ENCODE measurements around the gene PDS5B. TPM values are rescaled to one million over a fixed set of nuclear protein-coding genes. Genes with fewer than 3 reads are reported as not detected.
A peak's percentile ranks its signal among the peaks of the same experiment; 100 is the strongest.

Gene PDS5B
- total and polyA plus RNA-seq, 9 of the 15 experiments (the other 6 are each of a cell fraction or from before 2014, with no cell fraction given) = 6.2 to 23.7 (median 13.1) TPM

- no peak overlapping the region for H2AFZ ChIP-seq (ENCODE audit: low read depth, low read length)
- H3K4me2 ChIP-seq (ENCODE audit: insufficient read depth, low read length) = no peak overlapping the region
Measured at GRCh38 chr13:32731576-32731975, 145.3 kb downstream of the PDS5B start.

More at GRCh38 chr13:32731576-32731975, 145.3 kb downstream of the PDS5B start:
- intact Hi-C loops (cut with micrococcal nuclease) = no loop called here
- TF ChIP-seq MAFF (IDR thresholded peaks at IDR 0.05; ENCODE audit: low read length) (0 out of 2 replicates have a peak, but pooled peaks have one; percentile 9), ILK (tag; IDR thresholded peaks at IDR 0.05; ENCODE audit: borderline replicate concordance, low read depth) (no peak), RBM34 (IDR thresholded peaks at IDR 0.05; ENCODE audit: borderline replicate concordance, insufficient read depth, low read length) (no peak), ZNF316 (IDR thresholded peaks at IDR 0.05) (peak; percentile 45), TFAP4 (CRISPR knock-in tag; IDR thresholded peaks at IDR 0.05; ENCODE audit: borderline replicate concordance) (no peak), CTBP1 (IDR thresholded peaks at IDR 0.05; ENCODE audit: borderline replicate concordance) (no peak)
- TF ChIP-seq, protein P1, sequence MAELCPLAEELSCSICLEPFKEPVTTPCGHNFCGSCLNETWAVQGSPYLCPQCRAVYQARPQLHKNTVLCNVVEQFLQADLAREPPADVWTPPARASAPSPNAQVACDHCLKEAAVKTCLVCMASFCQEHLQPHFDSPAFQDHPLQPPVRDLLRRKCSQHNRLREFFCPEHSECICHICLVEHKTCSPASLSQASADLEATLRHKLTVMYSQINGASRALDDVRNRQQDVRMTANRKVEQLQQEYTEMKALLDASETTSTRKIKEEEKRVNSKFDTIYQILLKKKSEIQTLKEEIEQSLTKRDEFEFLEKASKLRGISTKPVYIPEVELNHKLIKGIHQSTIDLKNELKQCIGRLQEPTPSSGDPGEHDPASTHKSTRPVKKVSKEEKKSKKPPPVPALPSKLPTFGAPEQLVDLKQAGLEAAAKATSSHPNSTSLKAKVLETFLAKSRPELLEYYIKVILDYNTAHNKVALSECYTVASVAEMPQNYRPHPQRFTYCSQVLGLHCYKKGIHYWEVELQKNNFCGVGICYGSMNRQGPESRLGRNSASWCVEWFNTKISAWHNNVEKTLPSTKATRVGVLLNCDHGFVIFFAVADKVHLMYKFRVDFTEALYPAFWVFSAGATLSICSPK (IDR thresholded peaks at IDR 0.05; ENCODE audit: borderline replicate concordance) = no peak
- TF ChIP-seq, protein P2, sequence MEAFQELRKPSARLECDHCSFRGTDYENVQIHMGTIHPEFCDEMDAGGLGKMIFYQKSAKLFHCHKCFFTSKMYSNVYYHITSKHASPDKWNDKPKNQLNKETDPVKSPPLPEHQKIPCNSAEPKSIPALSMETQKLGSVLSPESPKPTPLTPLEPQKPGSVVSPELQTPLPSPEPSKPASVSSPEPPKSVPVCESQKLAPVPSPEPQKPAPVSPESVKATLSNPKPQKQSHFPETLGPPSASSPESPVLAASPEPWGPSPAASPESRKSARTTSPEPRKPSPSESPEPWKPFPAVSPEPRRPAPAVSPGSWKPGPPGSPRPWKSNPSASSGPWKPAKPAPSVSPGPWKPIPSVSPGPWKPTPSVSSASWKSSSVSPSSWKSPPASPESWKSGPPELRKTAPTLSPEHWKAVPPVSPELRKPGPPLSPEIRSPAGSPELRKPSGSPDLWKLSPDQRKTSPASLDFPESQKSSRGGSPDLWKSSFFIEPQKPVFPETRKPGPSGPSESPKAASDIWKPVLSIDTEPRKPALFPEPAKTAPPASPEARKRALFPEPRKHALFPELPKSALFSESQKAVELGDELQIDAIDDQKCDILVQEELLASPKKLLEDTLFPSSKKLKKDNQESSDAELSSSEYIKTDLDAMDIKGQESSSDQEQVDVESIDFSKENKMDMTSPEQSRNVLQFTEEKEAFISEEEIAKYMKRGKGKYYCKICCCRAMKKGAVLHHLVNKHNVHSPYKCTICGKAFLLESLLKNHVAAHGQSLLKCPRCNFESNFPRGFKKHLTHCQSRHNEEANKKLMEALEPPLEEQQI (IDR thresholded peaks at IDR 0.05) = no peak
- FAIRE-seq (no peak), ATAC-seq (no peak), DNase-seq (ENCODE audit: extremely low read depth in 1 of 4, low spot score in 3 of 4) (no peak)
- H3K27me3 ChIP-seq (ENCODE audit: control insufficient read depth in 2 of 2, insufficient read depth in 2 of 2, low read length in 2 of 2) = no peaks in the 10 kb centered on the region
- H4K20me1 ChIP-seq (replicated peaks; ENCODE audit: control insufficient read depth, insufficient read depth, low read length) = no peaks in the 10 kb centered on the region
- CTCF ChIA-PET (ENCODE audit: low intra/inter-chr PET ratio) = no interaction called here
- H3K4me1 ChIP-seq (replicated peaks in 1 of 2; ENCODE audit: control insufficient read depth in 2 of 2, insufficient read depth in 2 of 2, low read length in 2 of 2) = peaks cover 0 to 2% of the 10 kb centered on the region in 2 experiments; a peak in 1 of 5 replicates
- in situ Hi-C loops (cut with MboI) = no loop called here
- no TSS peak for BruUV-seq (replicated peaks)
- H3K9me3 ChIP-seq (replicated peaks; ENCODE audit: control insufficient read depth, insufficient read depth, low read depth, low read length) = no peaks in the 10 kb centered on the region
- H3K9ac ChIP-seq (ENCODE audit: insufficient read depth in 1 of 2, low read depth in 2 of 2, low read length in 2 of 2) = no peak overlapping the region
- peaks cover 3% of the 10 kb centered on the region; the same call in 1 of the 3 replicates for H3K79me2 ChIP-seq (ENCODE audit: control insufficient read depth, insufficient read depth, low read length)
- POLR2A ChIA-PET = no interaction called here
- H3K27ac ChIP-seq (ENCODE audit: extremely low read depth, low read depth, low read length) = no peak overlapping the region
- H3K4me3 ChIP-seq = no peak overlapping the region
- H3K9me1 ChIP-seq (ENCODE audit: control insufficient read depth, insufficient read depth, low read length) = no peaks in the 10 kb centered on the region
- peaks cover 3% of the 10 kb centered on the region; the same call in 1 of the 3 replicates for H3K36me3 ChIP-seq (ENCODE audit: control insufficient read depth, insufficient read depth, low read length)
- 34% methylated on average over 2 of the region's 2 CpGs for WGBS (ENCODE audit: insufficient coverage, low coverage, missing lambda C conversion rate)
